B cell (primary cell): Measurements from ENCODE around the gene DPM2. TPM values are rescaled to one million over a fixed set of nuclear protein-coding genes. Genes with fewer than 3 reads are reported as not detected.

Experiments used
- ATAC-seq: fragments of 200-7000 bp; cut with Tn5 transposase; one replicate; pipeline ENCODE4 v1.10.0; 2021; ENCODE audit warnings: low read depth, mild to moderate bottlenecking, moderate number of reproducible peaks, moderate library complexity
- CTCF ChIA-PET: fragments of 350-600 bp; sonication (Branson Sonifier 250); formaldehyde crosslinking; loops from one replicate; lab custom pipeline; 2021; ENCODE audit warnings: antibody characterized with exemption, inconsistent platforms; lab: Charles Lee
- POLR2A ChIA-PET: fragments of 350-600 bp; sonication (Branson Sonifier 250); formaldehyde crosslinking; loops from one replicate; lab custom pipeline; 2021; ENCODE audit warnings: antibody characterized with exemption; lab: Charles Lee
- DNase-seq: peaks from one replicate; pipeline ENCODE4 v3.0.0; 2013
- H2AFZ ChIP-seq: 2 replicates; pipeline ENCODE4 v1.6.1; 2012; ENCODE audit warnings: mild to moderate bottlenecking, low read depth, low read length; ENCODE audit not compliant: insufficient read depth, poor library complexity, severe bottlenecking
- H3K27ac ChIP-seq, 2 donors: 1 replicate in 1 of 2; 2 replicates in 1 of 2; pipeline ENCODE4 v1.5.1; 2012 to 2013; ENCODE audit warnings: low read length in 2 of 2, mild to moderate bottlenecking in 2 of 2, moderate library complexity in 1 of 2
- H3K27me3 ChIP-seq, 4 experiments: fragments of 200-600 bp in 1 of 4; sonication (generic) in 1 of 4; replicated peaks in 1 of 4; 1 replicate in 2 of 4; 2 replicates in 2 of 4; pipeline versions ENCODE4 v1.6.1 to v1.7.0; 2013 to 2016; ENCODE audit warnings: low read length in 3 of 4, mild to moderate bottlenecking in 2 of 4, mixed read lengths in 1 of 4, moderate library complexity in 1 of 4; ENCODE audit not compliant: insufficient read depth in 4 of 4, control insufficient read depth in 3 of 4; ENCODE audit errors: control extremely low read depth in 1 of 4
- H3K36me3 ChIP-seq, 2 experiments: replicated peaks in 1 of 2; 1 replicate in 1 of 2; 2 replicates in 1 of 2; pipeline versions ENCODE4 v1.6.1 to v1.7.1; 2013; ENCODE audit warnings: low read length in 1 of 2; ENCODE audit not compliant: insufficient read depth in 2 of 2, control insufficient read depth in 1 of 2; ENCODE audit errors: control extremely low read depth in 1 of 2, extremely low read depth in 1 of 2
- H3K4me1 ChIP-seq, 2 donors: fragments of 200-600 bp in 1 of 2; sonication (generic) in 1 of 2; 1 replicate in 1 of 2; 2 replicates in 1 of 2; pipeline versions ENCODE4 v1.5.1 to v1.6.1; 2013 to 2017; ENCODE audit warnings: low read length in 2 of 2; ENCODE audit not compliant: control insufficient read depth in 2 of 2, insufficient read depth in 2 of 2
- H3K4me2 ChIP-seq: replicated peaks from 2 replicates; pipeline ENCODE3; 2012; ENCODE audit warnings: mild to moderate bottlenecking, low read depth, low read length; ENCODE audit not compliant: poor library complexity, severe bottlenecking
- H3K4me3 ChIP-seq, 5 experiments: fragments of 200-600 bp in 1 of 5; sonication (generic) in 1 of 5; 1 replicate in 3 of 5; 2 replicates in 2 of 5; pipeline versions ENCODE4 v1.5.1 to v1.7.0; 2011 to 2016; ENCODE audit warnings: low read length in 4 of 5, mild to moderate bottlenecking in 4 of 5, low read depth in 2 of 5, control low read depth in 1 of 5, moderate library complexity in 1 of 5; ENCODE audit not compliant: insufficient read depth in 1 of 5; ENCODE audit errors: control extremely low read depth in 1 of 5, extremely low read depth in 1 of 5
- H3K79me2 ChIP-seq: fragments of 200-600 bp; sonication (generic); one replicate; pipeline ENCODE4 v1.6.0; 2016; ENCODE audit warnings: low read length; ENCODE audit not compliant: control insufficient read depth, insufficient read depth
- H3K9ac ChIP-seq: fragments of 200-600 bp; sonication (generic); 2 replicates; pipeline ENCODE4 v1.6.1; 2017; ENCODE audit warnings: mild to moderate bottlenecking, low read length, moderate library complexity
- H3K9me3 ChIP-seq, 3 donors: one replicate each; pipeline versions ENCODE4 v1.6.1 to v1.7.1; 2013; ENCODE audit warnings: low read length in 2 of 3; ENCODE audit not compliant: control insufficient read depth in 2 of 3, insufficient read depth in 1 of 3; ENCODE audit errors: control extremely low read depth in 1 of 3
- H4K20me1 ChIP-seq: 2 replicates; pipeline ENCODE4 v1.6.0; 2012; ENCODE audit warnings: mild to moderate bottlenecking, low read length; ENCODE audit not compliant: insufficient read depth, control insufficient read depth, poor library complexity, severe bottlenecking
- H3K27ac Mint-ChIP-seq: one replicate; pipeline ENCODE4 v1.8.0; 2021; ENCODE audit warnings: mixed read lengths
- H3K27me3 Mint-ChIP-seq: one replicate; pipeline ENCODE4 v1.8.0; 2021; ENCODE audit warnings: mixed read lengths
- H3K4me1 Mint-ChIP-seq: one replicate; pipeline ENCODE4 v1.8.0; 2021; ENCODE audit warnings: mixed read lengths
- H3K4me3 Mint-ChIP-seq: one replicate; pipeline ENCODE4 v1.8.0; 2021; ENCODE audit warnings: mixed read lengths
- H3K9me3 Mint-ChIP-seq: one replicate; pipeline ENCODE4 v1.8.0; 2022; ENCODE audit warnings: mixed read lengths; ENCODE audit not compliant: insufficient read depth
- EZH2 ChIP-seq: IDR thresholded peaks from 2 replicates; pipeline ENCODE4 v1.6.1; 2012; ENCODE audit warnings: borderline replicate concordance, low read depth, mild to moderate bottlenecking, moderate library complexity, low read length; ENCODE audit not compliant: insufficient read depth, poor library complexity, severe bottlenecking
- WGBS: methylation state at CpG from one replicate; pipeline ENCODE4 v1.1.5; 2013; ENCODE audit warnings: missing lambda C conversion rate; ENCODE audit not compliant: insufficient coverage; 5-methylcytosine and 5-hydroxymethylcytosine counted together
- intact Hi-C: fragments of 100-400 bp; cut with micrococcal nuclease; formaldehyde crosslinking; loops from one replicate; pipeline ENCODE4 v1.10.0; 2022
- polyA plus RNA-seq: library from polyadenylated mRNA; depleted of rRNA; stranded (reverse); fragments of >200 nt; gene quantifications from 2 replicates; pipeline ENCODE4 v1.2.3, GENCODE V29; 2012
- total RNA-seq, 2 donors: library from RNA; stranded (reverse); fragments of 120-200 nt in 1 of 2; gene quantifications; 1 replicate in 1 of 2; 2 replicates in 1 of 2; pipeline versions ENCODE4 v1.2.3 to v1.2.4, GENCODE V29; 2013 to 2022
- TF ChIP-seq, protein P1 (sequence below): fragments of 200-600 bp; IDR thresholded peaks from one replicate; pipeline ENCODE4 v1.8.0; 2022; ENCODE audit warnings: antibody characterized with exemption, mild to moderate bottlenecking

DPM2 gene
- total and polyA plus RNA-seq, 2 donors (not counting 1 experiment from before 2014, with no cell fraction given): 34.1 to 42.9 TPM

DNA sequence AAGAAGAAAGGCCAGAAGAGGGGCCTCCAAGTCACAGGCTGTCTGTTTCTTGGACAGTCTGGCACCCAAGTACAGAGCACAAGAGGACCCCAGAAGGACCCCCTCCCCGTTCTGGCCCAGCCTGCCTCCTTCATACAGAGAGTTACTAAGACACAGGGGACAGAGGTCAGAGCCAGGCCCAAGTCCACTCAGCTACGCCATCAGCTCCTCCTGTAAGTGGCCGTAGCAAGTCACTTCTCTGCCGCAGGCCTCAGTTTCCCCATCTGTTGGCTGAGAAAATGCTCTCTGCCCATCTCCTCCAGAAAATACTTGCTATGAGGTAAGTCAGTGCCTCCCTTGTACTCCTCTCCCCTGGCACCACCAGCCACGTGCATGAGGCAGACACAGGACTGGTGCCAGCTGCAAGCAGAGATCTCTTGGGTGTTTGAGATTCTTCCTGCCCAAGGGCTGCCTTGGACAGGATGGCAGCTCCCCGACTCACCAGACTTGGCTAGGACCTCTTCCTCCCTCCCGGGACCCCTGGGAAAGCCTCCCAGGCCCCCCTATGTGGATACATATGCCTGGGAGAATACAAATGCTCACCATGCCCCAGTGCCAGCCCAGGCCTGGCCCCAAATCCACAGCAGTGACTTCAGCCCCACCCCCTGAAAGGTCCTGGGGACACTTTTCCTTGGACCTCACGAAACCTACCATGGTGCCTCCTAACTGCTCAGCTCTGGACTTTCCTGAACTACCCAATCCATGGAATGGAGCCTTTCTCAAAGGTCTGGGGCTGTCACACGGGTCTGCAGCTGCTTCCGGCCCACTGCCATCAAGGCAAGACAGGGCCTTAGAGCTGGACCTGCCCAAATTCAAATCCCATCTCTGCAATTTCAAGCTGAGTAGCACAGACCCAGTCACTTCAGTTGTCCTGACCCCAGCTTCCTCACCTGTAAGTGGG lies 38.0 kb upstream of the DPM2 start:
- H3K4me3 Mint-ChIP-seq: peak overlapping the region; percentile 86
- H3K4me3 ChIP-seq: no peak overlapping the region
- WGBS: 87% methylated on average over 9 of the region's 10 CpGs
- no peak overlapping the region for H3K9ac ChIP-seq
- H3K27me3 ChIP-seq: no peaks in the 10 kb centered on the region
- peak overlapping the region; percentile 21 to 97 for H3K27ac ChIP-seq
- no peak for DNase-seq
- ATAC-seq: no peak
- TF ChIP-seq, protein P1, sequence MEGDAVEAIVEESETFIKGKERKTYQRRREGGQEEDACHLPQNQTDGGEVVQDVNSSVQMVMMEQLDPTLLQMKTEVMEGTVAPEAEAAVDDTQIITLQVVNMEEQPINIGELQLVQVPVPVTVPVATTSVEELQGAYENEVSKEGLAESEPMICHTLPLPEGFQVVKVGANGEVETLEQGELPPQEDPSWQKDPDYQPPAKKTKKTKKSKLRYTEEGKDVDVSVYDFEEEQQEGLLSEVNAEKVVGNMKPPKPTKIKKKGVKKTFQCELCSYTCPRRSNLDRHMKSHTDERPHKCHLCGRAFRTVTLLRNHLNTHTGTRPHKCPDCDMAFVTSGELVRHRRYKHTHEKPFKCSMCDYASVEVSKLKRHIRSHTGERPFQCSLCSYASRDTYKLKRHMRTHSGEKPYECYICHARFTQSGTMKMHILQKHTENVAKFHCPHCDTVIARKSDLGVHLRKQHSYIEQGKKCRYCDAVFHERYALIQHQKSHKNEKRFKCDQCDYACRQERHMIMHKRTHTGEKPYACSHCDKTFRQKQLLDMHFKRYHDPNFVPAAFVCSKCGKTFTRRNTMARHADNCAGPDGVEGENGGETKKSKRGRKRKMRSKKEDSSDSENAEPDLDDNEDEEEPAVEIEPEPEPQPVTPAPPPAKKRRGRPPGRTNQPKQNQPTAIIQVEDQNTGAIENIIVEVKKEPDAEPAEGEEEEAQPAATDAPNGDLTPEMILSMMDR: no peak
- TF ChIP-seq EZH2: no peak
- H4K20me1 ChIP-seq: peaks cover 93% of the 10 kb centered on the region
- H3K79me2 ChIP-seq: peaks cover 97% of the 10 kb centered on the region
- no peaks in the 10 kb centered on the region for H3K9me3 Mint-ChIP-seq
- H3K4me2 ChIP-seq: peak overlapping the region; percentile 75
- H2AFZ ChIP-seq: no peak overlapping the region
- peaks cover 81% of the 10 kb centered on the region for H3K4me1 Mint-ChIP-seq
- H3K9me3 ChIP-seq: no peaks in the 10 kb centered on the region
- no peaks in the 10 kb centered on the region for H3K27me3 Mint-ChIP-seq
- POLR2A ChIA-PET: interaction anchor here (0.6 to 15.3 kb wide), 3 partner anchors 16 to 151 kb away, joined by 3 to 212 read pairs (median 5); no protein-coding TSS in a partner anchor
- H3K27ac Mint-ChIP-seq: peak overlapping the region; percentile 82
- CTCF ChIA-PET: interaction anchor here (1.5 to 20.6 kb wide), 5 partner anchors 18 to 142 kb away, joined by 7 to 282 read pairs (median 11); no protein-coding TSS in a partner anchor
- intact Hi-C loops: loop anchor here (5.0 kb wide), 1 partner anchor 142 kb away; no protein-coding TSS in a partner anchor
- H3K36me3 ChIP-seq: peaks cover 0 to 27% of the 10 kb centered on the region in 2 experiments
- peaks cover 84 to 92% of the 10 kb centered on the region in 2 donors for H3K4me1 ChIP-seq
